Activated effector memory CD4-positive, alpha-beta T cell treated with anti-CD3 and anti-CD28 coated beads, Interleukin-2, amount 50 U/mL, for 16 hours (primary cell): Measurements from ENCODE around the gene BBS12.

Source experiments
- DNase-seq: peaks from one replicate; pipeline ENCODE4 v3.0.0-alpha.2; 2020

BBS12 gene

DNA sequence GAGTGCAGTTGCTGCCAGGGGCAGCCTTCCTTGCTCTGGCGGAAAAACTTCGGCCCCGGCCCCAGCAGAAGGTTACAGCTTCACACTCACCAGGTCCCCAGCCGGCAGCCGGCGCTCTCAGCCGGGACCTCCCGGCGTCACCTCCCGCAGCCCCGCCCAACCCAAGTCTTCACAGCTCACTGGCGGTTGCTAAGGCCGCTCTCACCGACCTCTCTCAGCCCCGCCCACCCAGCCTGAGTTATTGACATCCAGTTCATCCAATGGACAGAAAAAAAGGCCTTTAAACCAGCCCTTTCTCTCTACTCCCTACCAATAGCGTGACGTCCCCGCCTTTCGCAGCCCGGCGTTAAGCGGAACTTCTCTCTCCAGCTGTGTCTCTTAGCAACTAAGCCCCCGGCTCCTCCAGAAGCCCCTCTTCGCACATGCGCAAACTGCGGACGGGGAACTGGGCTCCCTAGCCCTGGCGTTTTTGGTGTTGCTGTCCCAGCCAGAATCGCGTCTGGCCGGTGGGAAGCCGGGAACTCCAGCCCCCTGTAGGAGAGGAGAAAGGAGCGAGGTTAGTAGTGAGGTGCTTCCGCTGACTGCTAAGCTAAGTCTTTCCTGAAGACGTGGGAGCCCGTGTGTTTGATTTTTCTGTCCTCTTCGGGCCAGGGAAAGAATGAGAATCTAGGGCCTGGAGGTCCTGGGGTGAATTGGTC is at the start of gene BBS12:
Gene BBS12 (plus strand): TSS at position 376 of the 698 bp plus-strand sequence. CDS start 9,189 bp downstream, outside the sequence.
- peak; percentile 99 for DNase-seq

DNA sequence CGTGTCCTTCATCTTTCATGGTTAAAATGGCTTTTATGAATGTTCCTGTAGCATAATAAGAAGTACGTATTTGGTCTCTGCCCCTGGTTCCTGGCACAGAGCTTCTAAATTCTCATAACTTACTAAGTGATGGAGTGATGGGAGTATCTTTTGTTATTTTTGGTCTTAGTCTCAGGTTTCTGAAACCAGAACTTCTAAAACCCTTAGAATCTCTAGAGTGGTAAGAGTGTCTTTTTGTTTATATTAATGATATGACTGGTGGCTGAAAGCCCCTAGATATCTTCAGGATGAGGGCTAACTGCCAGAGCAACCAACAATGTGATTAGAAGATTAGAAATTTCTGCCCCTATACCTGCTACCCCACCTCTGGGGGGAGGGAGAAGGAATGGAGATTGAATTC is 45.8 kb upstream of the BBS12 start:
- DNase-seq: no peak

DNA sequence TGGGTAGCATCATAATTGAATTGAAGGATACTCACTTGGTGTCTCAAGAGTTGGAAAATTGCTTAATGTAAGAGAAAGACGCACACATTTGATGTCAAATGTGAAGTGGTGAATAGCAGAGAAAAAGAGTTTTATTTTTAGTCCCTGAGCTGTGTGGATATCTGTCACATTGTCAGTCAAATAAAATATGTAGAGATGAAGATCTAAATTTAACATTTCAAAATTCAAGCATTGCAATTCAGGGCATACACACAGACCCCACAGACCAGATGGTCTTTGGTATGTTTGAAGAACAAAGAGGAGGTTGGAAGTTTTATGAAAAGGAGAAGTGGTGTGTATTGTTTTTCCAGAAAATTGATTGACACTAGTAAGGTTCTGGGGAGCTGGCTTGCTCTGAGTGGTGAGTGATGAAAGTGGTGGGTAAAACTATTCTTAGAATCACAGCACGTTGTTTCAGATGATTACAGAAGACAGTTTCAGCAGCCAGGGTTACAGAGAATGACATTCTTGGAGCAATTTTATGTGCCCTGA is 44.9 kb upstream of the BBS12 start:
- DNase-seq: no peak

DNA sequence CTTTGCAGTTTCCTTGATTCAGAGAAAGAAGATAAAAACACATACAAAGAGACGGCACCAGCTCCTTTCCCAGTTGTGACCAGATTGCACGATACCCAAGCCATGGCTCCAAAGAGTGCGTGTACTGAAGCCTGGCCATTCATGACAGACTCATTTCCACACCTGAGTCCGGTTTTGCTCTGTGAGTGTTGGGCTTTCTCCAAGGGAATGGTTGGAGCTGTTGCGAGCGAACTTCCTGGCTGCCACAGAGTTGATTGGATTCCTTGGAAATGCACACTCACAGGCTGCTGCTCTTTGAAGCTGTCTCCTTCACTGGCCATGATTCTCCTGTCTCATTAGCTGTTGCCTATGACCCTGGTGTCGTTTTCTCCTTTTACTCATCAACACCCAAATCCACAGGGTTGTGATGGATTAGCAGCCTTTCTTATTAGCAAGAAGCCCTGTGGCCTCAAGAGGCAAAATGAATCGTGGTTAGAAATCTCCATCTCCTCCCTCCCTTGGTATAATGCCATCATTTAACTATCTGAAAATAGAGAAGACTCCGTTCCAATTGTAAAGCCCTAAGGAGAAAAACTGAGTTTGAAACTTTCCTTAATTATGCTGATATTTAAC is 43.9 kb upstream of the BBS12 start:
- DNase-seq: no peak

DNA sequence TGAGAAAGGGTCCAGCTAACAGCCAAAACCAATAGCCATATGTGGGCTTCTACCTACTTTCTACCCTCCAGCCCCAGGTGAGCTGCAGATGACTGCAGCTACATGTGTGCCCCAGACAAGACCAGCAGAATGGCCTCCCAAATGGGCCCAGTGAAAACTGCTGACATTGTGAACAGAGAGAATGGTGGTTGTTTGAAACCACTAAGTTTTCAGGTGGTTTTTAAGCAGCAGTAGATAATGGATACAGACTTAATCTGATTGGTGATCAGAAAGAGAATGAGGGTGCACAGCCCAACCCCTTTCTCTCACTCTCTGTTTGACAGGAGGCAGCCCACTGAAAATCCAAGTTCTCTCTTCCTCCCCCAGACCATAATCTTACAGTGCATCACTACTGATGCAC is 42.5 kb upstream of the BBS12 start:
- no peak for DNase-seq

DNA sequence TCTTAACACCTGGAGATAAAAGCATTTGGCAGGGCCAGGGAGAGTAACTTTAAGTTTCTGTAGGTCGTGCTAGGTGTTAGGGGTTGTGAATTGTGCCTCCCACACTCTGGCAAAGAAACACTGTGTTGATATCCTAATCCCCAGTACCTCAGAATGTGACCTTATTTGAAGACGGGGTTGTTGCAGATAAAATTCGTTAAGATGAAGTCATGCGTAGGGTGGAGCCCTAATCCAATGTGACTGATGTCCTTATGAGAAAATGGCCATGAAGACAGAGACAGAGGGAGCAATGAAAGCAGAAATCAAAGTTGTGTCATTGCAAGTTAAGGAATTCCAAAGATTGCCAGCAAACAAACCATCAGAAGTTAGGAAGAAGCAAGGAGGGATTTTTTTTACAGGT is 40.5 kb upstream of the BBS12 start:
- DNase-seq: no peak

DNA sequence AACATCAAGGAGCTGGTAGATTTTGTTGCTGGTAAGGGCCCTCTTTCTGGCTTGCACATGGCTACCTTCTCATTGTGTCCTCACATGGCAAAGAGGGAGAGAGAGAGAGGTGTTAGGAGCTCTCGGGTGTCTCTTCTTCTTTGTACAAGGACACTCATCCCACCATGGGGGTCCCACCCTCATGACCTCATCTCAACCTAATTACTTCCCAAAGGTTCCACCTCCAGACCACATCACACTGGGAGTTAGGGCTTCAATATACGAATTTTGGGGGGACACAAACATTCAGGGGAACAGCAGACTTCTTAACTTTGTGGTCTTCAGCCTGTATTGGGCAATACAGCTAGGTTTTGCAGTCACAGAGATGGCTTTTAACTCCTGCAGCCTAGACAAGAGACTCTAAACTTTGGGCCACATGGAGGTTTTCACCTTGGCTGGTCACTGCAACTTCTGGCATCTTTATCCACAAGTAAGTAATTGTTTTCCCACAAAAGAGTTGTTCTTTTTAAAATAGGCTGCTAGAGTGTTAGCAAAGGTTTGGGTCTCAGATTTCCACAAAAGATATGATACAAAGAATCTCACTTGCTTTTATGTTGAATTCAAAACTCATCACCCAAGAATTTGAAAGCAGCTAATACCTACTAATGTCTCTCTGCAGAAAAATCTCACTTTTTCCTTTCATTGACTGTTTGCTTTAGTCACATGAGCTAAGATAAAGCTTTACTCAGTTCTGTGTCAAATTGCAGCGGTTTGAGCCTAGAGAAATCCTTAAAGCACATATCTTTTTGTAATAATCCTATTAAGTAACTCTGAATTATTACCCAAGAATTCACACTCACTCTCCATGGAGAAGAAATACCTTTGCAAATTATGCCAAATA is 39.6 kb upstream of the BBS12 start:
- no peak for DNase-seq

DNA sequence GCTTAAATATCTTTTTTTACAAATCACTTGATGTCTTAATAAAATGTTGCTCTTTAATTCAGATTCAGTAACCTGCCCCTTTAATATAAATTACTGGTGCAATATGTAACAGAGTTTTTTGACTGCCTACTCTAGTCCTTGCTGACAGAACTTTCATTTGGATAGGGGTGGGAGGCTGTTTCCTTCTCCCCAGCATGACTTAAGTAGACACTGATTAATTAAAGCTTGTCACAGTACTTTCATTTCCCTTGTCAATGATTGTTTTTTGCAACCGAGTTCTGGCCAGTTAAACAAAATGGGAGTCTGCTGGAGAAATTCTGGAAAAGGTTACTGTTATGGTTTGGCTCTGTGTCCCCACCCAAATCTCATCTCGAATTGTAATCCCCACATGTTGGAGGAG is 37.3 kb upstream of the BBS12 start:
- no peak for DNase-seq

DNA sequence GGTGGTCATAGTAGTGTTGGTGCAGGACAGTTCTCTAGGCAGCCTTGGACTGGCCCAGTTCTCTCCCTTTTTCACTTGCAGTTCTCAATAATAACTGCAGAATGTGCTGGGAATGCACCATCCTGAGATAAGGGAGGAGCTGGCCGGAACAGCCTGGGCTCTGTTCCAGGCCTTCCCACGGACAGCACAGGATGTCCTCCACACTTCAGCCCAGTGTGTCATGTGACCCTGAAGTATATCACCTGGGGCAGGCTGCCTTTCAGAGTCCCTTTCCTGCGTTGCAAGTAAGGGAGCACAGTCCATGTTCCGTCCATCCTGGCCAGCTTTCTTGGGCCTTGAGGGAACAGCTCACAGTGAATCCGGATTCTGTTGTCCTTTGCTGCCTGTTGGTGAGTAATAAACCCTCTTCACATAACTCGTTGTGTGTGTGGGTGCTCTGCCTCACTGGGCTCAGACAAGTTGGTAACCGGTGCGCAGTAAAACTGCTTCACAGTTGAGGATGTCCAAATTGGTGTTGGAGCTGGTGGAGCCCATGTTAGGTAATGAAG is 32.3 kb upstream of the BBS12 start:
- no peak for DNase-seq

DNA sequence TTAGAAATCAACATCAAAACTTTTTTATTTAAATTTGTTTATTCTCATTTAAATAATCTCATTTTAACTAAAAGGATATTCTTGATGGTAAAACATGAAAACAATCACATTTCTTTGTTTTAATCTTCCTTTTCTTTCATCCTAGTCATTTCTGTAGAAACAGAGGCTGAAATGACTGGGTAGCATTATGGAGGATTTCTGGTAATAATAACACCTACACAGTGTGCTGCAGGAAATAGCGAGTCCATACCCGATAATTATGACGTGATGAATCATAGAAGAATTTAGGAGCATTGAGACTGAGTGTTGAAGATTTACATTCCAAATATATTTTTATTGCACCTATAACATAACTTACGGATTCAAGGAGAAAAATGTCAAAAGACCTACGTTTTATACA is 31.4 kb upstream of the BBS12 start:
- DNase-seq: no peak

DNA sequence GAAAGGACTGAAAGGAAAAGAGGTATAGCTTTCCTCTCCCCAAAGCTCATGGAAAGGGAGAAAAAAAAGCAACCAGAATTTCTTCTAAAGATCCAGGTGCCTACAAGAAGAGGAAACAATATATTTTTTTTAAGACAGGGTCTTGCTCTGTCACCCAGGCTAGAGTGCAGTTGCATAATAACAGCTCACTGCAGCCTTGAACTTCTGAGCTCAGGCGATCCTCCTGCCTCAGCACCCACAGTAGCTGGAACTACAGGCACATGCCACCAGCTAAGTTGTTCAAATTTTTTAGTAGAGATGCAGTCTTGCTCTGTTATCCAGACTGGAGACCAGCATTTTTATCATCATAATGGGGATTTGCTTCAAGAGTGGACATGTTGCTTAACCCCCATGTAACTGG is 30.5 kb upstream of the BBS12 start:
- DNase-seq: no peak

DNA sequence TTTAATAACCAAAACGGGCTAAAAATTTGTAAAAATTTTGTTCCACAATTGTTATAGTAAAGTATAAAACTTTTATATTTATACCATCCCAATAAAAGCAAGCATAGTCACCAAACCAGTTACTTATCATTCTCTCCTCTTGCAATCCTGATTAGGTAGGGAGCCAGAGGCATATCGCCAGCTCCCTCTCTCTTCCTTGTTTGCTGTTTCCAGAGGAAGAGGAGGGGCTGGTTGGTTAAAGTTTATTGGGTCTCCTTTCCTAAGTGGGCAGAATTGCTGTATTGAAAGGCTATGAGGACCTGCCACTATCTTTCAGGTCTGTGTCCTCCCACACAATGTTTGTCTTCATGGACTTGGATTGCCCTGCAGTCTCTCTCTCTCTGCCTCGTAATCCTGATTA is 29.6 kb upstream of the BBS12 start:
- no peak for DNase-seq

DNA sequence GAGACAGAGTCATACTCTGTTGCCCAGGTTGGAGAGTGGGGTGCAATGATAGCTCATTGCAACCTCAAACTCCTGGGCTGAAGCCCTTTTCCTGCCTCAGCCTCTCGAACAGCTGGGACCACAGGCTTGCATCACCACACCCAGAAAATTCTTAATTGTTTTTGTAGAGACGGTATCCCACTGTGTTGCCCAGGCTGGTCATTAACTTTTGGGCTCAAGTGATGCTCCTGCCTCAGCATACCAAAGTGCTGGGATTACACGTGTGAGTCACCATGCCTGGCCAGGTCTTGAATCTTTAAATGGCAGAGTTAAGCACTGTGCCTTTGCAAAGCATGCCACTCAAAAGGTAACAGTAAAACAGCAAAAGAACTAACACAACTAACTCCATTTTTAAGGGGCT is 28.6 kb upstream of the BBS12 start:
- no peak for DNase-seq

DNA sequence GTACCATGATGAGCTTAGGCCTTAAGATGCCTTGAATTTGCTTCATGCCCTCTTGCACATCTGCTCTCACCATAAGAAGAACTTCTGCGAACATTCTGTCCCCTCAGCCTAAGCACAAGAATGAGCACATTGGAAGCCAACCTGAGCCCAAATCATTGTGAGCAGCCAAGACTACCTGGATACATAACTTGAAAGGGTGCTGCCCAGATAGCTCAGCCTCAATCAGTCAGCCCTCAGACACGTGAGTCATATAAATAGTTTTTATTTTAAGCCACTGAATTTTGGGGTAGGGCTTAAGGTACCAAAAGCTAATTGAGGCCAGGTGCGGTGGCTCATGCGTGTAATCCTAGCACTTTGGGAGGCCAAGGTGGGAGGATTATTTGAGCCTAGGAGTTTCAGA is 27.5 kb upstream of the BBS12 start:
- DNase-seq: no peak

DNA sequence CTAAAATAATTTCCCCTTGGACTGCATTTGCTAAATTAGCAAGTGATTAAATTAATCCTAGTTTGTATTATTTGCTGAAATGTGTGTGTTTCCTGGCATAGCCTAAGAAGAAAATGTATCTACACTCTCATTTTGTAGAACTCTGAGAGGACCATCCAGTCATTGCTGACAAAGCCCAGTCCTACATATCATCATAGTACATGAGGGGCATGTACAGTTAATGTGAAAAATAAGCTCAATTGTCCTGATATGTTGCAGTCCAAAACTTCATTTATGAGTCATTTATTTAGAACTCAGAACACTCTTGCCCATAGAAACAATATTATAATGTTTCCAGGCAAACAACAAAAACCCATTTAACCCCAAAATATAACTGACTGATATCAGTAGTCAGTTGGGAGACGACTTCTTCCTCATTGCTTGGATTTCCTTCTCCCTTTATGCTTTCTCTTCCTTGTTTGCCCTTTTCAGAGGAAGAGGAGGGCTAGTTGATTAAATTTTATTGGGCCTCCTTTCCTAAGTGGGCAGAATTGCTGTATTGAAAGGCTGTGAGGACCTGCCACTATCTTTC is 26.9 kb upstream of the BBS12 start:
- DNase-seq: no peak

DNA sequence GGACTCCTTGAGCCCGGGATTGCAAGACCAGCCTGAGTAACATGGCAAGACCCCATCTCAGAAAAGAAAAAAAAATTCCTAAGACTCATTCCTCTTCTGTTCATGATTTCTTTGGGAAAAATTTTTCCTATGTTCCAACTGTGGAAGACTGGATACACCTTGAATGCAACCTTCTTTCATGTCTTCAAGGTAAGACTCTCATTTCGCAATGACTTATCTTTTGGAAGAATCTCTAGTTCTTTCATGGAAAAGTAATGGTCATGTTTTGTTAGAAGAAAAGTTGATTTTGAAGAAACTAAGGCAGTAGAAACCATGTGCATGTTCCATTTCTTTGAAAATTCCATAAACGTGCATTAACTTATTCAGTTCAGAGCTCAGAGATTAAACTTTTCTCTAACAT is 26.0 kb upstream of the BBS12 start:
- no peak for DNase-seq

DNA sequence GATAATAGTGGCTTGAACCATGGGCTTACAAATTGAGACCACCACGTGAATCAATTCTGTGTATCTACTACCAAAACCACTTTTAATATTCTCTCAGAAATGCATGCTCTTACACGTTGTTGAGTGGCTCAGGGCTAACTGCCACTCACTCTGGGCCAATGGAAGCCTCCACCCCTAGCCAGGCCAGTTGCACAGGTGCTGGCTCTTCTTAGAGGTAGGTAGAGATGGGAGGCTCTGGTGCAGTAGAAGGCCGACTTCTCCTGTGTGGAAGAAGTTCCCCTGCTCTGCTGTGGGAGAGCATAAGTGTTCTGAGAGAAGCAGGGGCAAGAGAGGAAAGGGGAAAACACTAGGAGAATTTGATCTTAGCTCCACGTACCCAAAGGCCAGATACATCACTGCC is 25.0 kb upstream of the BBS12 start:
- no peak for DNase-seq

DNA sequence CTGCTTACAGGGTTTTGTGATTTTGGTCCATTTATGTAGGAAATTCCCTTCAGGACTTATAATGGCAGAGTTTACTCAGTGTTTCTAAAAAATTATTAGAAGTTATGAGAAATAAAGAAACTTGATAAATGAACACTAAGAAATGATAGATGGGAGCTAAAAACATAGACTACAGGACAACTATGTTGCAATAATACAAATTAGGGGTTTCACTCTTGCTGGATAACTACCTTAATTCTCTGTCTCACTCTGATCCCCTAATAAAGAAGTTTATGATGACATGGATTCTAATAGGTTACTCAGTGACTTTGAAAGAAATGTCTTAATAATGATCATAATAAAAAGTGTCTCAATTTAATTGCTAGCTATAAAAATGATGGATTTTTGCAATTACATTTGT is 23.3 kb upstream of the BBS12 start:
- no peak for DNase-seq

DNA sequence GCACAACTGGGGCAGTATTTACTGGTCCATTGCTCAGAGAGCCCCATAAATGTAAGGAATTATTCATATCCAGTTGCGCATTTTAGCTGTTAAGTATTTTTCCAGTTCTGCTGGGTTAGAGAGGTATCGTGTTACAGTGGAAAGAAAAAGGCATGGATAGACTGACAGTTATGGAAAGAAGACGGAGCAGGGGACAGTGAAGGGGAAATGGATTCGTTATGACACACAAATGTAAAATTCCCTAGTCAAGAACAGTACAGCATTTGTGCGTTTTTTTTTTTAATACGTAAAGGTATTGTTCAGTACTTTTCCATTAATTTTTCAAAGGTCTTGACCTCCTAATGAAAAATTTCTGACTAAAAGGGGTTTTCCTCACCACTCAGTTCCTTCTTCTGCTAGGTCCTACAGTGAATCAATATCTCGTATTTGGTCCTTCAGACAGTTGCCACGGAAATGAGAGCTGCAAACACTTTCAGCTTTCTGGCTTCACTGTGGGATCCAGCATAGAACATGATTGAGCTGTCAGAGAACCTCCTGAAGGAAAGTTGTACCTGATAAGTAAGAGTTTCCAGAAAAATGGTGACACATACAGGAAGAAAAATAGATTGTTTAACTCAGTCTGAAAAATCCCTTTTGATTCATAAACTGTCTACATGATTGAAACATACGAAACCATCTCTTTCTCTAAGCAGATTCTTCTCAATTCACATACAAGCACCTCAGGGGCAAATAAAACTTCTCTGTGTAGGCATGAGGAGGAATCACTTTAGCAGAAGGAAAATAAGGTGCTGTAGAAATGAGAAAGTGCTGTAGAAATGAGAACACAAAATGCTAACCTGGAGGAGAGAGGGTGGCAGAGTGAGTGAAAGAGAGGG is 21.8 kb upstream of the BBS12 start:
- DNase-seq: no peak

DNA sequence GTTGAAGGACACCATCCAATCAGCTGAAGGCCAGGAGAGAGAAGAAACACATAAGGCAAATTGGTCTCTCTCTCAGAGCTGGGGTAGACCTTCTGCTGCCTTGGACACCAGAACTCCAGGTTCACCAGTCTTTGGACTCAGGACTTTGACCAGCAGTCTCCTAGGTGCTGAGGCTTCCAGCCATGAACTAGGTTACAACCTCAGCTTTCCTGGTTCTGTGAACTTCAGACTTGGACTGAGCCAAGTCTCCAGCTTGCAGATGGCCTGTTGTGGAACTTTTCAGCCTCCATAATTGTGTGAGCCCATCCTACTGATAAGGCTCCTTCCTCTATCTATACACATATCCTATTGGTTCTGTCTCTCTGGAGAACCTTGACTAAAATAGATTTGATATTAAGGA is 20.6 kb upstream of the BBS12 start:
- no peak for DNase-seq

DNA sequence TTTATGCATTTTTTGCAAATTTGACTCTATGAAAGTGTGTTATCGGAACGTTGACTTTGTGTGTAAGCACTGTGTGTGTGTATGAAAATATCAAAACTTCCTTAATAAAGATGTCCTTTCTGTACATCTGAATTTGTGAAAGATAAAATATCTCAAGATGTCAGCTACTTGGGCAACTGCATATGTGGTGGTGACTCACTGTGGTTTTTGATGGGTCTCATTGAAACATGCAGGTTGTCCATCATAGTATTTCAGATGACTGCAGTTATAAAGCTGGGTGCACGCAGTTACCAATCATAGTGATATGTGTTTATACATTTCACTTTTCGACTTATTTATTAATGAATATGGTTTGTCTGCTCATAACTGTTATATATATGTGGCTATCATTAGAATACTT is 19.7 kb upstream of the BBS12 start:
- no peak for DNase-seq

DNA sequence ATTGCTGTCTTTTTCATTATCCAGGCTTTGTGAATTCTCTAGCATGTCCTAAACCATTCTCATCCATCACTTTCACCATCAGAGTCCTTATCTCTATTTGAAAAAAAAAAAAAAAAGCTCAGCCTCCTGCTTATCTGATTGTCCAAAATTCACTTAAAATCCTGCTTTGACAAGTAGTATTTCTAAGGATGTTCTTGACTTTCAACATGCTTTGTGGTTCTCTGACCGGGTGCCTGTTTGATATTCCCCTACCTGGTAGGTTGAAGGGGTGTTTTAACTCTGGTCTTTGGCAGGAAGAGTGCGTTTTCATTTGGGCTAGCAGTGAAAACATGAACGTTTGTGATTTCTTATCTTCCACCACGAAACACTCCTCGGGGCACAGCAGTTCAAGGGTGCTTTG is 17.3 kb upstream of the BBS12 start:
- DNase-seq: no peak
